IPS-NIHi11 (cell line): ENCODE results near the gene GOLGA8S.
"Not testable (repeated sequence)": the region's sequence is repeated elsewhere in the genome, so short reads cannot be mapped to it uniquely, and the experiment has no call there.

ENCODE experiments used
- DNase-seq: peaks from one replicate; pipeline ENCODE4 v3.0.0; 2012; ENCODE audit warnings: mixed read lengths, low spot score

Gene GOLGA8S, protein sequence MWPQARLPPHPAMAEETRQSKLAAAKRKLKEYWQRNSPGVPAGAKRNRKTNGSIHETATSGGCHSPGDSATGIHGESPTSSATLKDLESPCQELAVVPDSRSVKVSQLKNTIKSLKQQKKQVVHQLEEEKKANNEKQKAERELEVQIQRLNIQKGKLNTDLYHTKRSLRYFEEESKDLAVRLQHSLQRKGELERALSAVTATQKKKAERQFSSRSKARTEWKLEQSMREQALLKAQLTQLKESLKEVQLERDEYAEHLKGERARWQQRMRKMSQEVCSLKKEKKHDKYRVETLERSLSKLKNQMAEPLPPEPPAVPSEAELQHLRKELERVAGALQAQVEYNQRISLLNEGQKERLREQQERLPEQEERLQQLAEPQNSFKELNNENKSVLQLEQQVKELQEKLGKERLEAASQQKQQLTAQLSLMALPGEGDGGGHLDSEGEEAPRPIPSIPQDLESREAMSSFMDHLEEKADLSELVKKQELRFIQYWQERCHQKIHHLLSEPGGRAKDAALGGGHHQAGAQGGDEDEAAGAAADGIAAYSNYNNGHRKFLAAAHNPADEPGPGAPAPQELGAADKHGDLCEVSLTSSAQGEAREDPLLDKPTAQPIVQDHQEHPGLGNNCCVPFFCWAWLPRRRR

DNA sequence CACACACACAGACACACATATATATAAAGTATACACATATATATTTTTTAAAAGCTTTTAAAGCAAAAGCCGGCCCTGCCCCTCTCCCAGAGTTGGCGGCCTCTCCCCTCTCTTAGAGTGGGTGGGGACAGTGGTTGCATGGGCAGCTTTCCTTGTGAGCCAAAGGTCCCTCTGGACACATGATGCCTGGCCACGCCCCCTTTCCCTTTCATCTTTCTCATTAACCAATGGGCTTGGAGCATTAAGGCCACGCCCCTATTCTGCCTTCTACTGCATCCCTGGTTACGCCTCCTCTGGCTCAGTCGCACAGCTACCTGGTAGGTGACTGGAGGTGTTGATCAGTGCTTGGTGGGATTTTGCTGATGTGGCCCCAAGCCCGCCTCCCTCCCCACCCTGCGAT is at the start of gene GOLGA8S:
TSS of gene GOLGA8S (plus strand) at position 301 of the 400 bp plus-strand sequence. CDS start at position 363, 62 bp downstream.
- DNase-seq = not testable (repeated sequence)

DNA sequence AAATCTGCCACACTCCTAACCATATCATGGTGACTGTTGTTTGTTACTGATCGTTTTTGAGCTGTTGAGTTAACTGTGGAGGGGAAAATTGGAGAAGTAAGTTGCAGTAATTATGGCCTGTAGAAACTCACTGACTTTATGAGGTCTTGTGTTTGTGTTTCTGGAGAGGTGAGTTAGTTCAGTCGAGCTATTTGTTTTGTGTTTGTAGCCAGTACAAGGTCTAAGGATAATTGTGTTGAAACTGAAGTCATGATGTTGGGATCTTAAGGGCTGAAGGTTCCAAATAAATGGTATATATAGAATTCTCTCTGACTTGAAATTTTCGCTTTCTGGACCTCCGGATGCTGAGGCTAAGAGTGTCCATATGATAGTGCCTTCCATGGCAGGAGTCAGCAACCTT is 49.7 kb upstream of the GOLGA8S start:
- DNase-seq = not testable (repeated sequence)

DNA sequence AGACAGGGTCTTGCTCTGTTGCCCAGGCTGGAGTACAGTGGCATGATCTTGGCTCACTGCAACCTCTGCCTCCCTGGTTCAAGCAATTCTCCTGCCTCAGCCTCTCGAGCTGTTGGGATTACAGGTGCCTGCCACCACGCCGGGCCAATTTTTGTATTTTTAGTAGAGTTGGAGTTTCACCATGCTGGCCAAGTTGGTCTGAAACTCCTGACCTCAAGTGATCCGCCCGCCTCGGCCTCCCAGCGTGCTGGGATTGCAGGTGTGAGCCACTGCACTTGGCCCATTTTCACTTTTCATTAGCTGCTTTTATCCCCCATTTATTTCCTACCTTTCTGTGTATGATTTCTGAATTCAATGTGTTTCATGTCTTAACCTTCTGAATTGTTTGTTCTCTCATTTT is 48.6 kb upstream of the GOLGA8S start:
- DNase-seq = not testable (repeated sequence)

DNA sequence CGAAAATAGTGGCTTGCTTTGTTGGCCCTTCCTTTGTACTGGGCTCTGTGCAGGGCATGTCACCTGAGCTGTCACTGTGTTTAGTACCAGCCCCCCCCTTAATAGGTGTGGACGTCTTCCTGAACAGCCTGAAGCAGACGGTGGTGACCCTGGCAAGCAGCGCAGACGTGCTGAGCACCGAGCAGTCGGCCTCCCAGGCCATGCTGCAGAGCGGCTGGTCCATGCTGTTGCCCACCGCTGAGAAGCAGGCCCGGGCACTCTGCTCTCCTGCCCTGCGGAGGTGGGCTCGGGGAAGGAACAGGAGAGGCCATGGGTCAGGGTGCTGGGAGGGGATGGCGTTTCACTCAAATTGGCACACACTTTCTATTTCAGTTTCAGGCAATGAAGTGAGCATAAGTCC is 43.3 kb upstream of the GOLGA8S start:
- not testable (repeated sequence) for DNase-seq

DNA sequence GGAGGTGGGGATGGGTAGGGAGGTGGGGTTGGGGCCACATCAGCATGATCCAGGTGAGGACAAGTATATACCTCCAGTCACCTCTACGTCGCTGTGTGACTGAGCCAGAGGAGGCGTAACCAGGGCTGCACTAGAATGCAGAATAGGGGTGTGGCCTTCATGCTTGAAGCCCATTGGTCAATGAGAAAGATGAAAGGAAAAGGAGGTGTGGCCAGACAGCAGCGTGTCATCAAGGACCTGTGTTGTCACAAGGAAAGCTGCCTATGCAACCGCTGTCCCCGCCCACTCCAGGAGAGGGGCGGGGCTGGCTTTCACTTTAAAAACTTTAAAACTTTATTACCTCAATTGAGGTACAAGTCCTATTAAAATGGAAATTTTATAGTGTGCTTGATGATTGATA is 20.5 kb upstream of the GOLGA8S start, which contains the start of gene GOLGA6L26:
TSS of gene GOLGA6L26 (minus strand) at position 101 of the 400 bp plus-strand sequence. CDS start at position 40, 61 bp downstream.
- DNase-seq = not testable (repeated sequence)

DNA sequence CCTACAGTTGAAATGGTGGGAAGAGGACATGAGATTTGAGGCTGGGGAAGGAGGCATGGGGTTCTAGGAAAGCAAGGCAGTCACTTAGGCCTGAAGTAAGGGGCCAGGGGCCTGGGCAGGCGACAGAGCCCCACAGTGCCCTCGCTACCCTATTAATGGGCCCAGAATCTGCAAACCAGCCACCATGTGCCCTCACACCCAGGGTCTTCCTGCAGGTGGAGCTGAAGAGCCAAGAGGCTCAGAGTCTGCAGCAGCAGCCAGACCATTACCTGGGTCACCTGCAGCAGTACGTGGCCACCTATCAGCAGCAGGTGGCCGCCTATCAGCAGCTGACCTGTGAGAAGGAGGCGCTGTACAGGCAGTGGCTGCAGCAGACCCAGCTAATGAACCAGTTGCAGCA is 8.1 kb downstream of the GOLGA8S start:
- not testable (repeated sequence) for DNase-seq

DNA sequence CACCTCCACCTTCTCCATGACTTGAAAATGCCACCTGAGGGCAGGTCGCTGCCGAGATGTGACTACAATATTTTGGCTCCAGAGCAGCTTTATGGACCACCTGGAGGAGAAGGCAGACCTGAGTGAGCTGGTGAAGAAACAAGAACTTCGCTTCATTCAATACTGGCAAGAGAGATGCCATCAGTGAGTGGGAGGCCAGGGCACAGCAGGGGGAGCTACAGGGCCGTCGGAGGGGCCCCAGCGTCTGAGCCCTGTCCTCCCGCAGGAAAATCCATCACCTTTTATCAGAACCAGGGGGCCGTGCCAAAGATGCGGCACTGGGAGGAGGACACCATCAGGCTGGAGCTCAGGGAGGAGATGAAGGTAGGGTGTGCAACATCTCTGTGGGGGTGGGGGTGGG is 9.7 kb downstream of the GOLGA8S start:
- DNase-seq = not testable (repeated sequence)

DNA sequence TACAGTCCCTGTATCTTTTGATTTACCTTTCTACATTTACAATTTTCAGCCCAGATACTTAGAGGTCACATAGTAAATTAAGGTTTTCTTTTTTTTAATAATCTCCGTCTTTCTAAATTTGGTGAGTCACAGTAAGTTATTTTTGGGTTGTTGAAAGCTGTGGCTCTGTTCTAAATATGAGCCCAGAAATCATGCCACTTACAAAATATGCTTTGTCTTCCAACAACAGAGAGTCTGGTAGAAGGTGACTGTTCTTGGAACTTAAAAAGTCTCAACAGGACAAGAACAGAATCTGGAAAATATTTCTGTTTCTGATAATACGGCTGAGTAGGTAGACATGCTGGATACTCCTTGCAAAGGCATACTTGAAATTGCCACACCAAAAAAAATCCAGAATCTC is 16.0 kb downstream of the GOLGA8S start:
- DNase-seq = no peak

DNA sequence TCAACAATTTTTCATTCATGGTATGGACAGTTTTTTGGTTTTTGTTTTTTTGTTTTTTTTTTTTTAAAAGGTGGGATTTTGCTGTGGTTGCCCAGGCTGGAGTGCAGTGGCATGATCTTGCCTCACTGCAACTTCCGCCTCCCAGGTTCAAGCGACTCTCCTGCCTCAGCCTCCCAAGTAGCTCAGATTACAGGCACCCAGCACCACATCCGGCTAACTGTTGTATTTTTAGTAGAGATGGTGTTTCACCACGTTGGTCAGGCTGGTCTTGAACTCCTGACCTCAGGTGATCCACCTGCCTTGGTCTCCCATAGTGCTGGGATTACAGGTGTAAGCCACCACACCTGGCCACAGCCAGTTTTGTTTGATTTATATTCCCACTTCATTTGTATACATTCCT is 16.6 kb downstream of the GOLGA8S start:
- DNase-seq = not testable (repeated sequence)

DNA sequence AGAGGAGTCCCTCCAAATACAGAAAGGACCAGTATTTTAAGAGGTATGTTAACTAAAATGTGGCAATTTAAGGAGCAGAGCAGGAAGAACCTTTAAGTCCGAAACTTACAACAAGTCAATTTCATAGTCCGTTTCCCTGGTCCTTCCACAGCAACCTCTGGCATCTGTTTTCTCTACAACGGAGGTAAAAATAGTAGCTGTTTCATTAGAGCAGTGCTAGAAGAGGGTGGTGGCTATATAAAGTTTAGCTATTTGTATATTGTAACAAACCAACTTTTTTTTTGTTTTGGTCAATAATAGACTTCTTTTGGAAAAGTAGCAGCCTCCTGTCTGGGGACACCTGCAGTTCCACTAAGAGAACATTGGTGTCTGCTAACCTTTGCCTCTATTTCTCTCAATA is 17.3 kb downstream of the GOLGA8S start:
- not testable (repeated sequence) for DNase-seq

DNA sequence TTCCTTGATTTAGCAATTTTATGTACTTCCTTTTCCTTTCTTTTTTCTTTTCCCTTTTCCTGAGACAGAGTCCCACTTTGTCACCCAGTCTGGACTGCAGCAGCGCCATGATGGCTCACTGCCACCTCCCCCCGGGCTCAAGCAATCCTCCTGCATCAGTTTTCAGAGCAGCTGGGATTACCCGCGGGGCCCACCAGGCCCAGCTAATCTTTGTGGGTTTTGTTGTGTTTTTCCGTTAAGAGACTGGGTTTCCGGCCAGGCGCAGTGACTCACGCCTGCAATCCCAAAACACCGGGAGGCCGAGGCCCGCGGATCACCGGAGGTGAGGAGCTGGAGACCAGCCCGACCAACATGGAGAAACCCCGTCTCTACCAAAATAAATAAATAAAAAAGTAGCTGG is 17.7 kb downstream of the GOLGA8S start:
- DNase-seq = no peak

DNA sequence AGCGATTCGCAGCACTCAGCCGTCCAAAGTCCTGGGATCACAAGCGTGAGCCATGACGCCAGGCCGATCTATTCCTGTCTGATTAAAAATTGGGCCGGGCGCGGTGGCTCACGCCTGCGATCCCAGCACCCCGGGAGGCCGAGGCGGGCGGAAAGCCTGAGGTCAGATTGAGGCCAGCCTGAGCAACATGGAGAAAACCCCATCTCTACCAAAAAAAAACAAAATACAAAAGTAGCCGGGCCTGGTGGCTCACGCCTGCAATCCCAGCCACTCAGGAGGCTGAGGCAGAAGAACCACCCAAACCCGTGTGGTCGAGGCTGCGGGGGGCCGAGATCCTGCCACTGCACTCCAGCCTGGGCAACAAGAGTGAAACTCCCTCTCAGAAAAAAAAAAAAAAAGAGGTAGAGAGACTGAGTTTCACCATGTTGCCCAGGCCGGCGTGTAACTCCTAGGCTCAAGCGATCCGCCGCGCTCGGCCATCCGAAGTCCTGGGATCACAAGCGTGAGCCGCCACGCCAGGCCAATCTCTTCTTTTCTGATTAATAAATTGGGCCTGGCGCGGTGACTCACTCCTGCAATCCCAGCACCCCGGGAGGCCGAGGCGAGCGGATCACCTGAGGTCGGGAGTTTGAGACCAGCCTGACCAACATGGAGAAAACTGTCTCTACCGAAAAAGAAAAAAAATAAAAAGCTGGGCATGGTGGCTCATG is 18.5 kb downstream of the GOLGA8S start:
- DNase-seq = not testable (repeated sequence)

DNA sequence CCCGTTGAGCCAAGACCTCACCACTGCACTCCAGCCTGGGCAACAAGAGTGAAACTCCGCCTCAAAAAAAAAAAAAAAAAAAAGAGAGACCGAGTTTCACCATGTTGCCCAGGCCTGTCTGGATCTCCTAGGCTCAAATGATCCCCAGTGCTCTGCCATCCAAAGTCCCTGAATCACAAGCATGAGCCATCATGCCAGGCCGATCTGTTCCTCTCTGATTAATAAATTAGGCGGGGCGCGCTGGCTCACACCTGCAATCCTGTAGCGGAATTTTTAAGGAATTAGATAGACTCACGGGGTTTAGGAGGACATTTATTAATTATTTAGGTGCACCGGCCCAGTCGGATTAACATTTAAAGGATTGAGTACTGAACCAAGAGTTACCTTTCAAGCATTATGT is 19.7 kb downstream of the GOLGA8S start:
- not testable (repeated sequence) for DNase-seq

DNA sequence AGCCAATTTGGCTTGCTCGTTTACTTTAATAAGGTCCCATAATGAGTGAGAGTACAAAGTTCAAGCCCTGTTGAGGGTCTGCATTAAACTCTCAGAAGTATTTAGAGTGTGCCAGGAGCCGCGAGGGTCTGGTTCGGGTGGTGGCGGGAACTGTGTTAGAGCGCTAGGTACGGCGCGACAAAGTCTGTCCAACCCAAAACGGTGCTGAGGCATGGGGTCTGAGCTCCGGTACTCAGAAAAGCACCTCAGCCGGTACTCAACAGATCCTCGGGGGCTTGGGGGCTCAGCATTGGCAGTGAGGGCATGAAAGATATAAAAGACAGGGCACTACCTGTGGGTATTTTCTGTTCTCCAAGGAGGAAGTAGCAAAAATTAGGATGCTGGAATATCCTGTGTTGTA is 24.4 kb downstream of the GOLGA8S start:
- not testable (repeated sequence) for DNase-seq

DNA sequence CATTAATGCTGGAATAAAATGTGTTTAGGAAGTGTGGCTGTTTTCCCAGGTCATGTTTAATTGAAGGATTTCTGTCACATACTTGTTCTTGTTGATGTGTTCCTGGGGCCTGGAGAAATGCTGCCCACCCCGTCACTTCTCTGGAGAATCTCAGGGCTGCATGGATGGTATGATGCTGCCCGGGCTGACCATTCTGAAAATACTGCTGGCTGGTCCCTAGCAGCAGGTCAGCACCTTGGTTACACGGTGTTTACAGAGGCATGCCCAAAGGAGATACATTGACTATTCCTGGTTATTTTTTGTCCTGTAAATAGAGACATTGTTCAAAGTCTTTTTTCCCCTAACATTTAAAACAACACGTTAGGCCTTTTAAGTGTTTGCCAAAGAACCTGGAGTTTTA is 26.2 kb downstream of the GOLGA8S start:
- not testable (repeated sequence) for DNase-seq

DNA sequence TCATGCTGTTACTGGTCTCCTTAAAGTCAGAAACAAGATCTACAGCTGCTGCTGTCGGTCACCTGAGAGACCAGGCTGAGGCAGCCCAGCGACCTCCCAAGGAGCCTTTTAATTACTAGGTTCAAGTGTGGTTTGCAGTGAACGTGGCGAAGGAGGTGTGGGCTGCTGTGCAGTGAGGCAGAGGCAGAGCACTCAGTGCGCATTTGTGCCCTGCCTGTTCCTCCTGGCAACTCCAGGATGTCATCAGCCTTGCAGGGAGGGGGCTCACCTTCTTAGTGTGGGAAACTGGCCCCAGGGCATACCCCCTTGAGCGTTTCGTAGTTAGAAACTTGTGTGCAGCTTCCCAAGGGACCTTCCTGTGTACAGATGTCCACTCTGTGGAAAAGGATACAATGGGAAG is 26.6 kb downstream of the GOLGA8S start:
- DNase-seq = not testable (repeated sequence)

DNA sequence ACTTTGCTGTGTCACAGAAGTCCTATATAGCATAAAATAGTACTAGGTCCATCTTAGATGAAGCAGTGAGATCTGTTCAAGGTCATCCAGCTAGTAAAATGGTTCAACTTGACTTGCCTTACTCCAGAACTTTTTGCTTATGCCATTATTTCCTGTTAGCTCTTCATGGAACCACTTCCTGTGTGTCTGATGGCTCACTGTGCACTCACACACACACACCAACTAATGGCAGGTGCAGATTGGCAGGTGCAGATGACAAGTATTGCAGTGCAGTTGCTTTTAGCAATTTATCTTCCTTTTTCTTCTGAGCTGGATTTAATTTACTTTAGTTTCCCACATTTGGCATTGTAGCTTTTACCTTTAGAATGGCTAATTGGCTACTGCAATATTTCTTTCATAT is 29.8 kb downstream of the GOLGA8S start:
- no peak for DNase-seq

DNA sequence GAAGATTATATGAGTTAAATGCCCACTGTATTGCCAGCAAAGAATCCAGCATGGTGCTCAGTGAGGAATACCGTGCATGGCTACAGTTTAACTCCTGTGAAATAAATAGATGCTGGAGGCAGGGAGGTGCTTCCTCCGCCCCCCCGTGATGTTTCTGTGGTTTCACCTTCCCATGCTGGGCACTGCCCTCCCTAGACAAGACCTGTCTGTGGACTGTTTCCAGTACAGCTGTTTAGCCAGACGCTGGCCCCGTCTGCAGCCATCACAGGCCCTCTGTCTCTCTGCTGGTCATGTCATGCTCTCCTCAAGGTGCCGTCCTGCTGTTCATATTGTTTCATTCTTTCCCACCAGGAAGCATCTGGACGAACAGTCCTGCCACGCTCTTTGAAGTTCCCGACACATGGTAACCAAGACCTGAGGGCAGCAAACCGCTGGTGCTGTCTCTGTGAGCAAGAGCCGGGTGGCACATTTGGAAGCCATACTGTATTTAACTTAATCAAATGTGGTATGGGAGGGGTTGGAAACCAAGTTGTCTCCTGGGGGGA is 31.4 kb downstream of the GOLGA8S start:
- DNase-seq = no peak

DNA sequence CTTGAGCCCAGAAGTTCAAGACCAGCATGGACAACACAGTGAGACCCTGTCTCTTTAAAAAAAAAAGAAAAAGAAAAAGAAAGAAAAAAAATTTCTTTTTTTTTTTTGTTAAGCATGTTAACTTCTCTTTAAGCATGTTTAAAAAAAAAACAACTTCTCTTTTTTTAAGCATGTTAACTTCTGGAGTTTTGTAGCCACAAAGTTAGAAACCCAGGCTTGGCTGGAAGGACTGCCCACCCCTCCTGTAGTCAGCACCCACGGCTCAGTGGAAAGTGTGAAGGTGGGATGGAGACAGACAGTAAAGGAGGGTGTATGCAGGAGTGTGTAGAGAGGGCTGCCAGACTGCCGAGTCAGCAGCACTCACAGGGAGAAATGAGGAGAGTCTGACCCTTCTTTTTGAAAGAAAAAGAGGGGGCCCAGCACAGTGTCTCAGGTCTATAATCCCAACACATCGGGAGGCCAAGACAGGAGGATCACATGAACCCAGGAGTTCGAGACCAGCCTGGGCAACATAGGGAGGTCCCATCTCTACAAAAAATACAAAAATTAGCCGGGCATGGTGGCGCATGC is 33.2 kb downstream of the GOLGA8S start:
- no peak for DNase-seq

DNA sequence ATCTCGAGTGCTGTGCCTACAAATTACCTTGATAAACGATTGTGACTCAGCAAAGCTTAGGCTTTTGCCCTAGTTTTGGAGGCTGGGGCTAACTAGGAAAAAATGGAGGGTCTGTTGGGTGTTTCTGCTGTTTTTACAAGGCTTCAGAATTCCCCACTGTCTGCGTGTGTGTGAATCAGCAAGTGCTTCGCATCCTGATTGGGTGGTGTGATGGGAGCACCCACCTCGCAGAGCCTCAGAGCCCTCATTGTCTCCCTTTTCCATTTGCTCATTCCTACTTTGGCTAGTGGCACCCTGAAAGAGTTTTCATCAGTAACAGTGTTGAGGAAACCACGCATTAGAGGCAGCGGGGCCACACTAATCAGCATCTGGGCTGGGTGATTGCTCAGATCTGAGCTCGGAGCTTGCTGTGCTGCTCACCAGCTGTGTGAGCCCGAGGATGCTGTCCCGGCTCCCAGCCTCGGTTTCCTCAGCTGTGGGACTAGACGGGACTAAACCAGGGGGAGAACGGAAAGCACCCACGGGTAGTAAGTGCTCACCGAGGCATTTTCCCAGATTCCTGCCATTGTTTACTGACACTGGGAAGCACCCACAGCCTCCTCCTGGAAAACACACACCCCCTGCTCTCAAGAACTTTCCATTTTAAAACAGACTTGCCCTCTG is 40.6 kb downstream of the GOLGA8S start:
- DNase-seq = no peak

DNA sequence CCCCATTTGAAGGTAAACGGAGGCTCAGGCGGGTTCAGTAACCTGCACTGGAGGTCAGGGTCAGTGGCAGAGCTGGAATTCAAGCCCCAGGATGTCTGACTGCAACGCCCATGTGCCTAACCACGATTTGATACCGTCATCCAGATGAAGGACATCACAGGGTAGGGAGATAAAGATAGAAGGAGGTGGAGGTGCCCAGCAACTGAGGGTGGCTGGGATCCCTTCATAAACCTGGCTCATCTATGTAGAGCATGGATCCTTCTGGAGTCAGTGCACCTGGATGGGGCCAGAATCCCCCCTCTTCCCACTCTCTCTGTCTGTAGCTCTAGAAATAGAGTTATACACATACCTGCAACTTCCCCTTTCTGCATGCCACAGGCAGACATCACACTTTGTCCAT is 41.3 kb downstream of the GOLGA8S start:
- DNase-seq = no peak
